A549 (cell line): ENCODE data around the gene CARMIL3.
"Not testable (repeated sequence)": the region's sequence is repeated elsewhere in the genome, so short reads cannot be mapped to it uniquely, and the experiment has no call there.

ENCODE experiments used
- CHD2 ChIP-seq: fragments of 150-350 bp; IDR thresholded peaks from 2 replicates; pipeline ENCODE4 v1.6.1; 2014; ENCODE audit warnings: low read length; ENCODE audit not compliant: partially characterized antibody
- POLR2A ChIP-seq: IDR thresholded peaks from 2 replicates; pipeline ENCODE4 v1.6.1; 2012; ENCODE audit warnings: mild to moderate bottlenecking, low read length
- RFX5 ChIP-seq: fragments of 450-650 bp; IDR thresholded peaks from 2 replicates; pipeline ENCODE4 v1.7.1; 2014; ENCODE audit warnings: antibody characterized with exemption, mild to moderate bottlenecking, moderate library complexity
- ZSCAN20 ChIP-seq: fragments of 250-450 bp; sonication (Bioruptor Pico); IDR thresholded peaks from 2 replicates; pipeline ENCODE4 v1.8.0; 2022; ENCODE audit warnings: mild to moderate bottlenecking, moderate library complexity
- TF ChIP-seq, protein P1 (sequence below): fragments of 200-600 bp; sonication (generic); IDR thresholded peaks from 2 replicates; pipeline ENCODE4 v1.6.1; 2016; ENCODE audit warnings: antibody characterized with exemption, mild to moderate bottlenecking, moderate library complexity
- TF ChIP-seq, protein P2 (sequence below): fragments of >200 bp; sonication (Bioruptor Twin); formaldehyde crosslinking; IDR thresholded peaks from 3 replicates; pipeline ENCODE4 v1.5.1; 2016
- TF ChIP-seq, protein P3 (sequence below): fragments of 450-650 bp; IDR thresholded peaks from 2 replicates; pipeline ENCODE4 v1.6.1; 2014; ENCODE audit warnings: antibody characterized with exemption

DNA sequence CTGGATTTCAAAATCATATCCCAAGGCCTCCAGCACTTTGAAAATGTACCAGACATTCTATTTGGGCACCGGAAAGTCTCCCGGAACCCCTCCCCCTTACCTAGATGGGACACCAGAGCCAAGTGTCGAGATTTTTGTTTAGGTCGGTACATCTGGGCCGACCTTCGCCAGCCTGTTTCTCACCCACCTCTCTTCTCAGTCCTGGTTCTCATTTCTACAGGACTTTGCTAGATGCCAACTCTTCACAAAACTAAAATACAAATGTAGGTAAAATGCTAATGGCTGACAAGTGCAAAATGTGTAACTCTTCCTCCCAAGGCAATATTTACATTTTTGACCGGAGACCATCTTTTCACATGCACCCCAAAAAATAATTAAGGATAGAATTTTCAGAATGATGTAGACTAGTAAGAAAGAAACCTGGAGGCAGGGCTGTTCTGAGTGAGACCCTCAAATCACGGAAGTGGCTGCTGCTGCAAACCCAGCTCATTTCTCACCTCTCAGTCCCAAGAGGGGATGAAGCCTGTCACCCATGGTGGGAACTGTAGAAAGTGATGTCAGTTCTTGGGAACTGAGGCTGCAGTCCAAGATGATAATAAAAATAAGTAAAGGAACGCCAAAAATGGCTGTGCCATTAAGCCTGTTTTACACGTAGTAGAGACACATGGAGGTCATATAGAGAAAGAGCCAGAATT, 14.7 kb upstream of the CARMIL3 start:
- TF ChIP-seq CHD2; POLR2A; RFX5; ZSCAN20 (CRISPR knock-in tag): not testable (repeated sequence)
- TF ChIP-seq, protein P1, sequence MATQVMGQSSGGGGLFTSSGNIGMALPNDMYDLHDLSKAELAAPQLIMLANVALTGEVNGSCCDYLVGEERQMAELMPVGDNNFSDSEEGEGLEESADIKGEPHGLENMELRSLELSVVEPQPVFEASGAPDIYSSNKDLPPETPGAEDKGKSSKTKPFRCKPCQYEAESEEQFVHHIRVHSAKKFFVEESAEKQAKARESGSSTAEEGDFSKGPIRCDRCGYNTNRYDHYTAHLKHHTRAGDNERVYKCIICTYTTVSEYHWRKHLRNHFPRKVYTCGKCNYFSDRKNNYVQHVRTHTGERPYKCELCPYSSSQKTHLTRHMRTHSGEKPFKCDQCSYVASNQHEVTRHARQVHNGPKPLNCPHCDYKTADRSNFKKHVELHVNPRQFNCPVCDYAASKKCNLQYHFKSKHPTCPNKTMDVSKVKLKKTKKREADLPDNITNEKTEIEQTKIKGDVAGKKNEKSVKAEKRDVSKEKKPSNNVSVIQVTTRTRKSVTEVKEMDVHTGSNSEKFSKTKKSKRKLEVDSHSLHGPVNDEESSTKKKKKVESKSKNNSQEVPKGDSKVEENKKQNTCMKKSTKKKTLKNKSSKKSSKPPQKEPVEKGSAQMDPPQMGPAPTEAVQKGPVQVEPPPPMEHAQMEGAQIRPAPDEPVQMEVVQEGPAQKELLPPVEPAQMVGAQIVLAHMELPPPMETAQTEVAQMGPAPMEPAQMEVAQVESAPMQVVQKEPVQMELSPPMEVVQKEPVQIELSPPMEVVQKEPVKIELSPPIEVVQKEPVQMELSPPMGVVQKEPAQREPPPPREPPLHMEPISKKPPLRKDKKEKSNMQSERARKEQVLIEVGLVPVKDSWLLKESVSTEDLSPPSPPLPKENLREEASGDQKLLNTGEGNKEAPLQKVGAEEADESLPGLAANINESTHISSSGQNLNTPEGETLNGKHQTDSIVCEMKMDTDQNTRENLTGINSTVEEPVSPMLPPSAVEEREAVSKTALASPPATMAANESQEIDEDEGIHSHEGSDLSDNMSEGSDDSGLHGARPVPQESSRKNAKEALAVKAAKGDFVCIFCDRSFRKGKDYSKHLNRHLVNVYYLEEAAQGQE = not testable (repeated sequence)
- TF ChIP-seq, protein P2, sequence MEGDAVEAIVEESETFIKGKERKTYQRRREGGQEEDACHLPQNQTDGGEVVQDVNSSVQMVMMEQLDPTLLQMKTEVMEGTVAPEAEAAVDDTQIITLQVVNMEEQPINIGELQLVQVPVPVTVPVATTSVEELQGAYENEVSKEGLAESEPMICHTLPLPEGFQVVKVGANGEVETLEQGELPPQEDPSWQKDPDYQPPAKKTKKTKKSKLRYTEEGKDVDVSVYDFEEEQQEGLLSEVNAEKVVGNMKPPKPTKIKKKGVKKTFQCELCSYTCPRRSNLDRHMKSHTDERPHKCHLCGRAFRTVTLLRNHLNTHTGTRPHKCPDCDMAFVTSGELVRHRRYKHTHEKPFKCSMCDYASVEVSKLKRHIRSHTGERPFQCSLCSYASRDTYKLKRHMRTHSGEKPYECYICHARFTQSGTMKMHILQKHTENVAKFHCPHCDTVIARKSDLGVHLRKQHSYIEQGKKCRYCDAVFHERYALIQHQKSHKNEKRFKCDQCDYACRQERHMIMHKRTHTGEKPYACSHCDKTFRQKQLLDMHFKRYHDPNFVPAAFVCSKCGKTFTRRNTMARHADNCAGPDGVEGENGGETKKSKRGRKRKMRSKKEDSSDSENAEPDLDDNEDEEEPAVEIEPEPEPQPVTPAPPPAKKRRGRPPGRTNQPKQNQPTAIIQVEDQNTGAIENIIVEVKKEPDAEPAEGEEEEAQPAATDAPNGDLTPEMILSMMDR = not testable (repeated sequence)
- TF ChIP-seq, protein P3, sequence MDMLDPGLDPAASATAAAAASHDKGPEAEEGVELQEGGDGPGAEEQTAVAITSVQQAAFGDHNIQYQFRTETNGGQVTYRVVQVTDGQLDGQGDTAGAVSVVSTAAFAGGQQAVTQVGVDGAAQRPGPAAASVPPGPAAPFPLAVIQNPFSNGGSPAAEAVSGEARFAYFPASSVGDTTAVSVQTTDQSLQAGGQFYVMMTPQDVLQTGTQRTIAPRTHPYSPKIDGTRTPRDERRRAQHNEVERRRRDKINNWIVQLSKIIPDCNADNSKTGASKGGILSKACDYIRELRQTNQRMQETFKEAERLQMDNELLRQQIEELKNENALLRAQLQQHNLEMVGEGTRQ = not testable (repeated sequence)
